ENCODE measurements around the gene SCO2.

- TF ChIP-seq CTCF (IDR thresholded peaks at IDR 0.05): no peak
- TF ChIP-seq POLR2A (IDR thresholded peaks at IDR 0.05): no peak
Observed at GRCh38 chr22:50489363-50490243, 35.8 kb downstream of the SCO2 start.
